ENCODE measurements around the gene GFOD2.
A peak's percentile ranks its signal among the peaks of the same experiment; 100 is the strongest.

Gene GFOD2

DNA sequence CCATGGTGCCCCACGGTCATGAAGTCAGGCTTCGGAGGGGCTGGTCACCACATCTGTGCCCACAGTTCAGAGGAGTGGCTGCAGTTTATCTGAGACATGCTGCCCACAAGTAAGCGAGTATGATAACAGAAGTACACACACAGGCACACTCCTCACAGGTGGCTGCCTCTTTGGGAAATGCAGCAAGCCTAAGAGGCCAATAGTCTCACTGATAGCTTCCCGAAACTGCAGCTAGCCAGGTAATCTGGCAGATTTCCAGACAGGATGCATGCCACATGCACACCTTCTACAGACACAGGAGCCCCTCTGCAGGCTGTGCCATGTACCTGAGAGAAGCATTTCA is 12.6 kb upstream of the GFOD2 start:
- DNase-seq (ENCODE audit: low read depth), result no peak

DNA sequence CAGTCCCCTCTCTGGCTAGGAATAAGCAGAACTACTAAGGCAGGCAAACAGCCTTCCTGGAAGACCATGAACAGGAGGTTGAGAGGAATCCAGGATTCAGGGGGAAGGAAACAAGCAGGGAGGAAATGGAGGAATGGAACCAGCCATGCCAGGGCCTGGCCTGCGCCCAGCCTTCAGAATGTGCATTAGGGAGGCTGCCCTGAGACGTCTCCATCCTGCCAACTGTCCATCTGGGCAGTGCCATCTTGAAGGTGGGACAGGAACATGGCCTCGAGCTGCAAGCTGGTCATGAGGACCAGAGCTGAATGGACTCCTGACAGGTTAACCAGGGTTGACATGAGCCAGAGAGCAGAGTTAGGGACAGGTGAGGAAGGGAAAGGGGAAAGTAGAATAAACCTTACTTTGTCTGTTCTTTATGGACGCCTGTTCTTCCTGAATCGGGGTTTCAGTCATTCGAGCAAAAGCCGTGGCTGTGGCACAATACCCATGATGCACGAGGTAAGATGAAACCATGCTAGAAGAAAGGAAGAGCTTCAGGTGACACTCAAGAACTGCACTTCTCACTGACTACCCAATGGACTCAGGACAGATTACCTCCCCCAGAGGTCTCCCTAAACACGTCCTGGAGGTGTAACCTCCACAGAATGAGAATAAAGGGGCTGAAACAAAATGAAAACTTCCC is 12.1 kb upstream of the GFOD2 start:
- DNase-seq (ENCODE audit: low read depth), result no peak

GRCh38 chr16:67730326-67730725 is 11.2 kb upstream of the GFOD2 start:
- DNase-seq (ENCODE audit: low read depth), result no peak

DNA sequence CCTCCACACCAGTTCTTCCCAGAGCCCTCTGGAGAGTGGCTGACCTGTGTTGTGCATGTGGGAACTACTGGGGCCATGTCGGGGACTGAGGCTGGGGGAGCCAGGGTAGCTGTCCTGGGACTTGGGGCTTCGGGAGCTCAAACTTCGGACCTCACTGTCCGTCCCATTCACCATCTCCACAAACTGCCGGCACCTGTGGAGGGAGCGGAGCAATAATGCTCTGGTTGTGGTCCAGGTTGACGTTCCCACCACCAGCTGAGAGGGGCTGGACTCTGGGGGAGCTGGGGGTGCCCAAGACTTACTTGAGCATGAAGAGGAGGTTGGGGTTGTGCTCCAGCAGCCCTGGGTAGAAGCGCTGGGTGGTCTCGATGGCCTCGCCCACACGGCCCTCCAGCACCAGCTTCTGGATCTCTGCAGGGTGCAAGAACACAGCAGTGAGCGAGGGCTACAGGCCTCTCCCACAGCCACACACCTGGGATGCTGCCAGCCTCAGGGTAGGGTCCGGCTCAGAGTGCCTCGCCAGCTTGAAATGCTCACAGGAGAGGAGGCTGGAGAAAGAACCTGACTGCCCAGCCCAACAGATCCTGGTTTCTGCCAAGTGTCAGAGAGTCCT is 10.6 kb upstream of the GFOD2 start:
- no peak for DNase-seq (ENCODE audit: low read depth)

DNA sequence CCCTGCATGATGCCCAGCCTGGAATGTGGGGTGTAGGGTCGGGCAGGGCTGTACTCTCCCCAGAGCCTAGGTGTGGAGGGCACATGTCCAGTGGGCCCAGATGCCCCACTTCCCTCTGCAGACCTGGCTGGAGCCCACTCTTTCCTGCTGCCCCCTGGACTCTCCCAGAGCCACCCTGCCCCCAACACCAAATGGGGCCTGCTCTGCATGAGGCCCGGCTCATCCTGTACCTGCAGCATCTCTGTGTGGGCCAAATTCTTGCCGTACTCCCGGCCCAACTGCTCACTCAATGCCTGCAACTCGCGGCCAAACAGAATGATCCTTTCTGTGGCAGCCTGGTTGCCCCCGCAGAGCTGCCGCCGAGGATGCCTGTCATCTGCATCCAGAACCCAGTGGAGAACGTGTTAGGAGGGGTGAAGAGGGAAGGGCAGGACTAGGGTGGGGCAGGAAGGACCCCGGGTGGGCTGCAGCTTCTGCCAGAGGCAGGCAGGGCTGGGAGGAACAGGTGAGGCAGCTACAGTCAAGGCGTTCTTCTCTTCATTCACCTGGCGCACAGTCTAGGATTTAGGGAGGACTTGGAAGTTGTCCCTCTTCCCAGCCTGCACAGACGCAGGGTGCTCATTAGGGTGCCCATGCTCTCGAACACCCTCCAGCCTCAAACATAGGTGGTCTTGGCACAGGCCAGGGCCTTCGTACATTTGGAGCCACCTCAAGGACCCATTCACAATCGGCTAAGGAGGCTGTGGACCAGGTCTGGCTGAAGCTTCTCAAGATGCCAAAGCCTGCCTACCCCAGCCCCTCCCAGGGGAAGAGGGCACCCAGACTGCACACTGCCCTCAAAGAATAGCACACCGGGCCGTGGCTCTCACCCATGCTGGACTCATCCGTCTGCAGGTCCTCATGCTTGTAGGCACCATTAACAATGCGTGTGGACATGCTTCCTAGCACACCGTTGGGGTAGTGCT is 8.7 kb upstream of the GFOD2 start:
- no peak for DNase-seq (ENCODE audit: low read depth)

GRCh38 chr16:67726106-67727034 is 7.3 kb upstream of the GFOD2 start:
- no peak for DNase-seq (ENCODE audit: low read depth)

DNA sequence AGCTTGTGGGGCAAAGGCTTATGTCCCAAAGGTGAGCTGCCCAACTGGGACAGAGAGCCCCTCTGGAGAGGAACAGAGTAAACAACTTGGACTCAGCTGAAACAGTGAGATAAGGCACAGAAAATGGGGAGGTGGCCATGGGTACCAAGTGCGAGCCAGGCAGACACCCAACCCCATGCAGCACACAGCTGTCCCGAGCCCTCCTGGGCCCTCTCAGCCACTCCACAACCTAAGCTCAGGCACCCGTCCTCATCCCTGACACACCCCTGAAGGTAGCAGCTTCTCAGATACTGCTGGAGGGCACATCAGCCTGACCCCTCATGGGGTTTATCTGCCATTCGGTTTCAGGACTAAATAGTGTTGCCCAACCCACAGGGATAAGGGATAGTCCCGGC is 4.8 kb upstream of the GFOD2 start:
- no peak for DNase-seq (ENCODE audit: low read depth)

DNA sequence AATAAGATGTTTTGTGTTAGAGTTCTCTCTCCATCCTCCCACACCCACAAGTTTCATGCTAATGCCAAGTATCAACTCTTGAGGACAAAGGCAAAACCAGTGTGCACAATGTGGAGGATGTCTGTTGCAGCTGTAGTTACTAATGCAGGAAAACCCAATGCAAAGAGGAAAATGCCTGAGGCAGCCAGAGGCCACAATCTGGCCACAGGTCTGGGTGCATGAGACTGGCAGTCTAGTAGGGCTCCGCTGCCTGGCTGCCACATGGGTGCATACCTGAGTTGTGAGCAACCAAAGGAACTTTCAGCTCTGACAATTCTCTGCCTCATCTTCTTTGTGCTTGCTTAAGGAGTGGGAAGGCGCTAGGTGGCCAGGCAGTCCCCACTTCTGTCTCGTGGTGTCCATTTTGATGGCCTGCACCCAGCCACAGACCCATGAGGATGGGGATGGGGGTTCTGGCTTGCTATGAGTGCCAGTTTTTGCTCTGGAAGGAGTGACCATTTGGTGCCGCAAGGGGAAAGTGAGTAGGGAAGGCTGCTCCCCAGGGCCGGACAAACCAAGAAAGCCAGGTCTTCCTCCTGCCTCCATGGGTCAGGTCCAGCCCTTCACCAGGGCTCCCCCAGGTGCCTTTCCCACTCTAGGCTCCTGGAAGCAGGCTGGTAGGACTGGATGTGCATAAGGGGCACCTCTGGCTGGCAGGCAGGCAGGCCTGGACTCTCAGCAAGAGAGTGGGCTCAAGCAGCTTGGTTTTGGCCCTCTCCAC is 4.2 kb upstream of the GFOD2 start:
- no peak for DNase-seq (ENCODE audit: low read depth)

DNA sequence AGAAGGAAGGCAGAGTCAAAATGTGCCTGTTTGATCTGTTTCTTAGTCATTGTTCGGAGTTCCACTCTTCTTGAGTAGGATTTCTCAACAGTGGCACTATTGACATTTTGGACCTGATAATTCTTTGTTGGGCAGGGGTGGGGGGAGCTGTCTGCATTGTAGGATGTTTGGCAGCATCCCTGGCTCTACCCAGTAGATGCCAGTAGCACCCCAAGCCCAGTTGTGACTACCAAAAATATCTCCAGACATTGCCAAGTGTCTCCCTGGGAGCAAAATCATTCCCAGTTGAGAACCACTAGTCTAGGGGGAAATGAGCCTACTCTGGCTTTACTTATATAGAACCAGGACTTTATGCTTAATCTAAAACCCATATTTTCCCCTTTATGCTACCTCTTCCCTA is 1.1 kb upstream of the GFOD2 start:
- no peak for DNase-seq (ENCODE audit: low read depth)

DNA sequence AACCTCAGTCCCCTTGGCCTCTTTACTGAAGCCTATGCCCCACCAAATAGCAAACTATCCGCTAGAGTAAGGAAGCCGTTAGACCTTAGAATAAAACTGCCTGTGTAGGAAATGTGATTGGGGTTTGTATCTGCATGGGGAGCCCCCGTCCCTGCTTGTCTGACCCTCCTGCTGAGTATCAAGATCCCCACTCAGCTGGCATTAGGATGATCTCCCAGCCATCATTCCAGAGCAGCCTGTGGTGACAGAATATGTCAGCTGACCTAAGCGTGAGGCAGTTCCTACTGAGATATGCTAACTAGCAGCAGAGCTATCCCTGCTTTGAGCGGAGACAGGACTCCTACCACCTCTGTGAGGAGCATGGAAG is 645 bp upstream of the GFOD2 start:
- DNase-seq (ENCODE audit: low read depth), result peak; percentile 22

DNA sequence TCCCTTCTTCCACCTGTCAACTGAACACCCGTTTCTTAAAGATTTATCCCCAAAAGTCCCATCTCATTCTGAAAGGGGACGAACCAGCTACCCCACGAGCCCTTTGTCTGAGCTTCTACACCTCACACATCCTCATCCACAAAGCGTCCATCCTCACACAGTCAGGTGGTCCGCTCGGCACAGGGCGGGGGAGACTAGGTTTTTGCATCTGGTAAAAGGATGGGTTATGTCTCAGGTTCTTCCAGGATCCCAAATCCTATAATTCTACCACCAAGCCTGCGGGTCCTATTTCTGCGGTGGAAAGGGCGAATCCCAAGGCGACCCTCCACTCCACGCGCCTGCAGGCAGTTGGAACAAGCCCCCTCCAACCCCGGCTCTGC is 458 bp downstream of the GFOD2 start:
- DNase-seq (ENCODE audit: low read depth), result no peak

- DNase-seq (ENCODE audit: low read depth), result no peak
Observed at GRCh38 chr16:67716097-67716496, 3.0 kb downstream of the GFOD2 start.

GRCh38 chr16:67714522-67714921 is 4.6 kb downstream of the GFOD2 start:
- no peak for DNase-seq (ENCODE audit: low read depth)

GRCh38 chr16:67713647-67714273 is 5.4 kb downstream of the GFOD2 start:
- DNase-seq (ENCODE audit: low read depth), result no peak

- DNase-seq (ENCODE audit: low read depth), result no peak
Observed at GRCh38 chr16:67710607-67711006, 8.5 kb downstream of the GFOD2 start.

DNA sequence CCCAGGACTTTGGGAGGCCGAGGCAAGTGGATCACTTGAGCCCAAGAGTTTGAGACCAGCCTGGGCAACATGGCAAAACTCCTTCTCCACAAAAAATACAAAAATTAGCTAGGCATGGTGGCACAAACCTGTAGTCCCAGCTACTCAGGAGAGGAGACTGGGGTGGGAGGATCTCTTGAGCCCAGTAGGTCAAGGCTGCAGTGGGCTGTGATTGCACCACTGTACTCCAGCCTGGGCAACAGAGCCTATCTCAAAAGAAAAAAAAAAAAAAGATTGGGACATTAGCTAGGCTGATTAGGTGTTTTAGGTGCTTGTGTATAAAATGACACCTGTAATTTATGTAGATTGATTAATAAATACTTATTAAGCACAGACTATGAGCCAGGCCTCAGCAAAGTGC is 10.1 kb downstream of the GFOD2 start:
- DNase-seq (ENCODE audit: low read depth), result no peak

DNA sequence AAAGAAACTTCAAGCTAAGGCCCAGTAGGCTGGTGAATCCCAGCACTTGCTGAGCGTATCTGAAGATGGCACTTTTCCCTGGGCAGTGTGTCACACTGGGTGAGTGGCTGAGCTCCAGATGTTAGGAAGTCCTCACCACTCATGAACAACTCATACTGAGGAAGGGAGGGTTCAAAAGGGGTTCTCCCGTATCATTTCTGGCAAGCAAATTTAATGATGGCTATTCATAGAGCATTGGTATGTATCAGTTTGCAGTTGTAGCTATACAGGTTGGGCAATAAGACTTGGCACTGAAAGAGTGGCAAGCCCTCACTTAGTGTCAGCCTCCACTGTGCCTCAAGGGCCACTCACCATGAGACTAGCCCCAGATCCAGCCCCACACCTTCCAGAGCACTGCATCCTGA is 10.7 kb downstream of the GFOD2 start:
- DNase-seq (ENCODE audit: low read depth), result no peak

DNA sequence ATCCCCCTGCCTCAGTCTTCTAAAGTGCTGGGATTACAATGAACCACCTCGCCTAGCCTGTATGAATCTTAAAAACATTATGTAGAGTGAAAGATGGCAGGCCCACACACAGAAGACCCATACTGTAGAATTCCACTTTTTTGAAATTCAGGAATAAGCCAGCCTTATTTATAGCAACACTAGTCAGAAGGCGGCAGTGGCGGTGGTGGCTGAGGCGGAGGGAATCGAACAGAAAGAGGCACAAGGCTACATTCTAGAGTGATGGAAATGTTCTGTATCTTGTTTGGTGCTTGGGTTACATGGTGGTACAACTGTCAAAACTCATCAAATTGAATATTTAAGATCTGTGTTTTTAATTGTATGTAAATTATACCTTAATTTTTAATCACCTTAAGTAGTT is 11.3 kb downstream of the GFOD2 start:
- no peak for DNase-seq (ENCODE audit: low read depth)

GRCh38 chr16:67707210-67707609 is 11.9 kb downstream of the GFOD2 start:
- no peak for DNase-seq (ENCODE audit: low read depth)

DNA sequence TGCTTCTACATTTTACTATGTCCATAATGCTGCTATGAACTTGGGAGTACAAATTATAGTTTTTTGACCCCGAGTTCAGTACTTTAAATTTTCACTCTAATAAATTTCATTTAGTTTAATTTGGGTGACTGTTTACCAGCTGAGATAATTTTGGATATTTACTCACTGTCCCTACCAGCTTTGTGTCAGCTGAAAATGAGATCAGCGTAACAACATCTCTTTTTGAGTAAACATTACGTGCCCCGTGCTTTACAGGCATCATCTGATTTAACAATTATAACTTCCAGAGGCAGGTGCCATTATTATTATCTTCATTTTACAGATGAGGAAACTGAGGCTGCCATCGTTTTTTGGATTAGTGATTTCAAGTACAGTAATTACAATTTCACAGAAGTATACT is 15.0 kb downstream of the GFOD2 start:
- no peak for DNase-seq (ENCODE audit: low read depth)

DNA sequence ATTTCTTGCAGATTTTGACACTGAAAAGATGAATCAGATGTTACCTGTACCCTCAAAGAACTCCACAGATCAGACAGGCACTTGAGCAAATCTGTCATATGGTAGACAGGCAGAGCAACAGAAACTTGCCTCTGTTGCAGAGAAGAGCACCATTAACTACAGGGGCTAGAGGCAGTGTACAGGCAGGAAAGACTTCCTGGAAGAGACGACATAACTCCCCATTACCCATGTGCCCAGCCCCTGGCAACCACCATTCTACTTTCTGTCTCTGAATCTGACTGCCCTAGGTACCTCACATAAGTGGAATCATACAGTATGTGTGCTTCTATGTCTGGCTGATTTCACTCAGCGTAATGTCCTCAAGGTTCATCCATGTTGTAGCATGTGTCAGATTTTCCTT is 15.5 kb downstream of the GFOD2 start:
- no peak for DNase-seq (ENCODE audit: low read depth)
